H1 (cell line): ENCODE results near the gene PDE6B. TPM values are rescaled to one million over a fixed set of nuclear protein-coding genes. Genes with fewer than 3 reads are reported as not detected.

Experiments
- CTCF ChIA-PET: fragments of 300-600 bp; sonication (Branson Sonifier 250); formaldehyde crosslinking; loops from one replicate; lab custom pipeline; 2021; ENCODE audit not compliant: partially characterized antibody; lab: Charles Lee
- POLR2A ChIA-PET: fragments of 300-600 bp; sonication (Branson Sonifier 250); formaldehyde crosslinking; loops from one replicate; lab custom pipeline; 2021; ENCODE audit warnings: inconsistent platforms; ENCODE audit not compliant: partially characterized antibody; lab: Charles Lee
- DNase-seq, 2 experiments: peaks; one replicate each; pipeline versions ENCODE4 v3.0.0 to v3.0.0-alpha.2; 2010 to 2022; ENCODE audit warnings: low spot score in 2 of 2, low read depth in 1 of 2, mixed read lengths in 1 of 2
- FAIRE-seq: peaks from 2 replicates; lab custom pipeline; 2011; peaks lifted over from hg19 to GRCh38; lab: Jason Lieb, UNC
- H2AFZ ChIP-seq: 2 replicates; pipeline ENCODE4 v1.8.1; 2012; ENCODE audit warnings: low read length, inconsistent platforms
- H2AK5ac ChIP-seq: 2 replicates; pipeline ENCODE4 v1.6.1; 2013; ENCODE audit warnings: low read depth, low read length
- H2BK120ac ChIP-seq: replicated peaks from 2 replicates; pipeline ENCODE3; 2013; ENCODE audit warnings: low read depth, low read length, inconsistent platforms
- H2BK12ac ChIP-seq: 2 replicates; pipeline ENCODE4 v1.6.1; 2013; ENCODE audit warnings: low read depth, low read length
- H2BK15ac ChIP-seq: 2 replicates; pipeline ENCODE4 v1.6.1; 2013; ENCODE audit warnings: low read length
- H2BK20ac ChIP-seq: 2 replicates; pipeline ENCODE4 v1.6.1; 2013; ENCODE audit warnings: low read length
- H2BK5ac ChIP-seq: 2 replicates; pipeline ENCODE4 v1.6.1; 2013; ENCODE audit warnings: low read depth, low read length
- H3K14ac ChIP-seq: 2 replicates; pipeline ENCODE4 v1.6.1; 2013; ENCODE audit warnings: inconsistent platforms; ENCODE audit not compliant: insufficient read length
- H3K18ac ChIP-seq: 2 replicates; pipeline ENCODE4 v1.6.1; 2013; ENCODE audit warnings: low read length; ENCODE audit errors: extremely low read depth
- H3K23ac ChIP-seq: 2 replicates; pipeline ENCODE4 v1.6.1; 2013; ENCODE audit warnings: inconsistent platforms; ENCODE audit not compliant: insufficient read length
- H3K23me2 ChIP-seq: 2 replicates; pipeline ENCODE4 v1.6.1; 2013; ENCODE audit warnings: low read depth, low read length
- H3K27ac ChIP-seq: 2 replicates; pipeline ENCODE4 v1.6.1; 2011; ENCODE audit warnings: low read depth, low read length, inconsistent platforms
- H3K27me3 ChIP-seq, 4 experiments: replicated peaks in 1 of 4; 1 replicate in 1 of 4; 2 replicates in 3 of 4; pipeline versions ENCODE4 v1.6.1 to v1.8.1; 2011 to 2013; ENCODE audit warnings: low read length in 3 of 4, mild to moderate bottlenecking in 3 of 4, inconsistent platforms in 2 of 4, mixed read lengths in 2 of 4, moderate library complexity in 1 of 4; ENCODE audit not compliant: control insufficient read depth in 3 of 4, insufficient read depth in 3 of 4; ENCODE audit errors: extremely low read depth in 1 of 4
- H3K36me3 ChIP-seq, 4 experiments: 2 replicates each; pipeline versions ENCODE4 v1.6.1 to v1.8.1; 2011 to 2013; ENCODE audit warnings: mild to moderate bottlenecking in 4 of 4, low read length in 3 of 4, moderate library complexity in 2 of 4, control low read depth in 1 of 4, inconsistent platforms in 1 of 4; ENCODE audit not compliant: insufficient read depth in 4 of 4, control insufficient read depth in 2 of 4
- H3K4ac ChIP-seq: replicated peaks from 2 replicates; pipeline ENCODE3; 2013; ENCODE audit warnings: low read length, low read depth, mixed read lengths, inconsistent platforms; ENCODE audit not compliant: insufficient read length
- H3K4me1 ChIP-seq, 4 experiments: replicated peaks in 1 of 4; 1 replicate in 1 of 4; 2 replicates in 3 of 4; pipeline versions ENCODE4 v1.6.1 to v1.8.1; 2011 to 2013; ENCODE audit warnings: low read length in 3 of 4, inconsistent platforms in 2 of 4, mixed read lengths in 1 of 4; ENCODE audit not compliant: insufficient read depth in 4 of 4, control insufficient read depth in 3 of 4
- H3K4me2 ChIP-seq, 2 experiments: 2 replicates each; pipeline versions ENCODE4 v1.6.1 to v1.8.1; 2011 to 2013; ENCODE audit warnings: low read depth in 2 of 2, low read length in 2 of 2, control low read depth in 1 of 2, inconsistent platforms in 1 of 2, mild to moderate bottlenecking in 1 of 2; ENCODE audit not compliant: insufficient read depth in 1 of 2
- H3K4me3 ChIP-seq, 4 experiments: fragments of 200-600, 300-600 bp in 1 of 4; sonication (generic), shearing (Covaris generic), sonication (Bioruptor Twin) in 1 of 4; 2 replicates each; pipeline versions ENCODE4 v1.5.1 to v1.8.1; 2011 to 2016; ENCODE audit warnings: low read length in 4 of 4, low read depth in 3 of 4, control low read depth in 2 of 4, inconsistent platforms in 2 of 4, mild to moderate bottlenecking in 2 of 4, mixed read lengths in 1 of 4, moderate library complexity in 1 of 4; ENCODE audit not compliant: insufficient read depth in 2 of 4; ENCODE audit errors: extremely low read depth in 1 of 4
- H3K56ac ChIP-seq: replicated peaks from 2 replicates; pipeline ENCODE3; 2013; ENCODE audit warnings: low read depth, mild to moderate bottlenecking, mixed read lengths, low read length, inconsistent platforms; ENCODE audit not compliant: insufficient read length
- H3K79me1 ChIP-seq: 2 replicates; pipeline ENCODE4 v1.6.1; 2013; ENCODE audit warnings: low read depth, low read length, control low read depth
- H3K79me2 ChIP-seq, 2 experiments: 2 replicates each; pipeline versions ENCODE4 v1.6.1 to v1.8.1; 2012 to 2013; ENCODE audit warnings: low read length in 2 of 2, mild to moderate bottlenecking in 2 of 2, inconsistent platforms in 1 of 2; ENCODE audit not compliant: insufficient read depth in 2 of 2, control insufficient read depth in 1 of 2
- H3K9ac ChIP-seq, 4 experiments: replicated peaks in 1 of 4; 1 replicate in 1 of 4; 2 replicates in 3 of 4; pipeline versions ENCODE4 v1.6.1 to v1.8.1; 2011 to 2013; ENCODE audit warnings: low read depth in 3 of 4, low read length in 3 of 4, control low read depth in 2 of 4, mild to moderate bottlenecking in 2 of 4, moderate library complexity in 2 of 4, inconsistent platforms in 1 of 4; ENCODE audit errors: extremely low read depth in 1 of 4
- H3K9me3 ChIP-seq, 2 experiments: 2 replicates each; pipeline versions ENCODE4 v1.6.1 to v1.8.1; 2012 to 2013; ENCODE audit warnings: mild to moderate bottlenecking in 2 of 2, moderate library complexity in 2 of 2, control low read depth in 1 of 2, inconsistent platforms in 1 of 2, low read depth in 1 of 2, low read length in 1 of 2, mixed read lengths in 1 of 2; ENCODE audit not compliant: insufficient read depth in 2 of 2
- H4K20me1 ChIP-seq, 2 experiments: replicated peaks in 1 of 2; 2 replicates each; pipeline versions ENCODE3 to v1.8.1; 2011 to 2013; ENCODE audit warnings: inconsistent platforms in 2 of 2, low read length in 2 of 2, mild to moderate bottlenecking in 1 of 2; ENCODE audit not compliant: insufficient read depth in 2 of 2, control insufficient read depth in 1 of 2
- H4K5ac ChIP-seq: 2 replicates; pipeline ENCODE4 v1.6.1; 2013; ENCODE audit warnings: low read length, low read depth, mixed read lengths, inconsistent platforms; ENCODE audit not compliant: insufficient read length
- H4K8ac ChIP-seq: 2 replicates; pipeline ENCODE4 v1.8.0; 2013; ENCODE audit warnings: mild to moderate bottlenecking, moderate library complexity, low read length, inconsistent platforms; ENCODE audit not compliant: insufficient read depth; ENCODE audit errors: extremely low read depth
- H4K91ac ChIP-seq: replicated peaks from 2 replicates; pipeline ENCODE3; 2013; ENCODE audit warnings: low read length, mixed read lengths, inconsistent platforms; ENCODE audit not compliant: insufficient read length
- CBX5 ChIP-seq: fragments of 300-800, 300-1000 bp; sonication (generic); IDR thresholded peaks from 2 replicates; pipeline ENCODE4 v1.7.1; 2016; ENCODE audit warnings: antibody characterized with exemption, low read length, low read depth
- CBX8 ChIP-seq: fragments of 300-800, 300-1000 bp; sonication (generic); IDR thresholded peaks from 2 replicates; pipeline ENCODE4 v1.7.1; 2016; ENCODE audit warnings: low read depth, low read length, borderline replicate concordance
- EP300 ChIP-seq, 2 experiments: IDR thresholded peaks; 1 replicate in 1 of 2; 2 replicates in 1 of 2; pipeline ENCODE4 v1.6.1; 2011 to 2012; ENCODE audit warnings: low read depth in 2 of 2, low read length in 2 of 2, mild to moderate bottlenecking in 2 of 2, borderline replicate concordance in 1 of 2, inconsistent platforms in 1 of 2, moderate library complexity in 1 of 2
- GABPA ChIP-seq: IDR thresholded peaks from 2 replicates; pipeline ENCODE4 v1.6.1; 2011; ENCODE audit warnings: mild to moderate bottlenecking, low read length, moderate library complexity, borderline replicate concordance; ENCODE audit not compliant: insufficient read depth
- JUN ChIP-seq: IDR thresholded peaks from 2 replicates; pipeline ENCODE4 v1.6.1; 2011; ENCODE audit warnings: low read depth, mild to moderate bottlenecking, improper control_type of control experiment, low read length
- POLR2AphosphoS5 ChIP-seq: IDR thresholded peaks from 2 replicates; pipeline ENCODE4 v1.6.1; 2011; ENCODE audit warnings: low read depth, low read length
- SIN3A ChIP-seq, 2 experiments: IDR thresholded peaks in 1 of 2; conservative IDR thresholded peaks in 1 of 2; 2 replicates each; pipeline ENCODE4 v1.6.1; 2011 to 2012; ENCODE audit warnings: low read length in 2 of 2, improper control_type of control experiment in 1 of 2, low read depth in 1 of 2, mild to moderate bottlenecking in 1 of 2
- SIX5 ChIP-seq: IDR thresholded peaks from 2 replicates; pipeline ENCODE4 v1.6.1; 2011; ENCODE audit warnings: mild to moderate bottlenecking, low read depth, low read length
- TAF7 ChIP-seq: optimal IDR thresholded peaks from 2 replicates; pipeline ENCODE3; 2011; ENCODE audit warnings: low read depth, mild to moderate bottlenecking, inconsistent platforms, low read length, moderate library complexity, borderline replicate concordance
- WGBS, 2 experiments: shearing (Covaris generic) in 1 of 2; methylation state at CpG; one replicate each; pipeline versions ENCODE4 v1.1.6 to v1.1.7; 2013 to 2015; ENCODE audit warnings: low lambda C conversion rate in 2 of 2, mixed read lengths in 2 of 2, inconsistent platforms in 1 of 2, low coverage in 1 of 2, missing lambda C conversion rate in 1 of 2; ENCODE audit not compliant: insufficient replicate concordance in 2 of 2, insufficient coverage in 1 of 2, insufficient read length in 1 of 2; ENCODE audit errors: extremely low coverage in 1 of 2, missing lambda C conversion rate in 1 of 2; 5-methylcytosine and 5-hydroxymethylcytosine counted together
- polyA plus RNA-seq, 7 experiments: library from polyadenylated mRNA; depleted of rRNA in 3 of 7; stranded (reverse) in 5 of 7; unstranded in 2 of 7; fragments of >200 nt in 5 of 7; fragments of 200-250 nt in 2 of 7; gene quantifications; 1 replicate in 5 of 7; 2 replicates in 1 of 7; 4 replicates in 1 of 7; pipeline versions ENCODE4 v1.2.1 to v1.2.3, GENCODE V29; 2011 to 2013; ENCODE audit warnings: missing spikeins in 2 of 7, mixed read lengths in 2 of 7
- total RNA-seq: library from RNA; stranded (reverse); fragmentation: NEBNext Ultra II Directional; extraction: Animal tissue kit (Norgen Biotek cat#: 25700); gene quantifications from 2 replicates; pipeline ENCODE4 v1.2.1, GENCODE V29; 2021

The PDE6B gene
- total and polyA plus RNA-seq, 2 of the 8 experiments (the other 6 are each of a cell fraction or from before 2014, with no cell fraction given), result 4.1 to 8.4 TPM

DNA sequence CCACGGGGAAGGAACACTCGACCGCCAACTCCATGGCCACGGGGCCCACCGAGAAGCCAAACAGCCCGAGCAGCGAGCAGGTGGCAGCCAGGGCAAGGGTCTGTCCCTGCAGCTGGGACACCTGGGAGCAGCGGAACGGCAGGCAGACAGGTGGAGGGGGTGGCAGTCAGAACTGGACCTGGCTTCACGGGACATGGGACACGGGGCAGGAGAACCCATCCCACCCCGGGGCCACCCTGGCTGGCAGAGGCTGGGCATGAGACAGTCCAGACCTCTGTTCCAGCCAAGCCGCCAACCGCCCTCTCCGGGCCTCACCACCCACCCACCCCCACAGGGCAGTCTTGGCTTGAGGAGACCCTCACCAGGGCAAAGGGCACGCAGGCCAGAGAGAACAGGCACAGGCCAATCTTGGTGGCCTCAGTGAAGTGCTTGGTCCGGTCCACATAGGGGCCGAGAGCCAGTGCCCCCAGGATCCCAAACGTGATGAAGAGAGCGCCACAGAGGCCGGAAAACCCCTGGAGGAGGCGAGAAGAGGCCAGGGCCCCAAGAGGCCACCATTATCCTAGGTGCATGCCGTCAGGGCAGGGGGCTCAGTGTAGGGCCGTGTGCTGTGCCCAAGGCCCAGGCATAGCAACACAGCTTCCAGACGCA, 58.0 kb downstream of the PDE6B start:
- no peak overlapping the region for H2AK5ac ChIP-seq
- H3K23me2 ChIP-seq, result no peaks in the 10 kb centered on the region
- no peaks in the 10 kb centered on the region for H3K36me3 ChIP-seq
- no peak overlapping the region for H3K4ac ChIP-seq
- POLR2A ChIA-PET, result interaction anchor here (1.0 to 6.3 kb wide), 6 partner anchors 8 to 107 kb away, joined by 3 to 34 read pairs (median 7); partner anchors contain the start of genes ATP5ME, MYL5 and TMEM271
- H3K9me3 ChIP-seq, result no peaks in the 10 kb centered on the region
- no peaks in the 10 kb centered on the region; a peak in 2 of 7 replicates for H3K27me3 ChIP-seq
- no peak for TF ChIP-seq EP300 (IDR thresholded peaks at IDR 0.05; ENCODE audit: borderline replicate concordance in 1 of 2, low read depth in 2 of 2, low read length in 2 of 2)
- TF ChIP-seq CBX5, result no peak
- TF ChIP-seq SIX5, result no peak
- no peak for TF ChIP-seq TAF7
- no peak for TF ChIP-seq POLR2AphosphoS5
- TF ChIP-seq JUN, result no peak
- no peak for TF ChIP-seq CBX8
- TF ChIP-seq SIN3A (conservative IDR thresholded peaks at IDR 0.05 in 1 of 2, IDR thresholded peaks at IDR 0.05 in 1 of 2; ENCODE audit: low read depth in 1 of 2, low read length in 2 of 2), result no peak
- TF ChIP-seq GABPA, result no peak
- TF ChIP-seq, all 59 proteins: peak for 0
- H3K4me2 ChIP-seq, result no peak overlapping the region
- H3K56ac ChIP-seq, result no peak overlapping the region
- H2BK120ac ChIP-seq, result no peak overlapping the region
- H3K4me1 ChIP-seq, result peaks cover 0 to 25% (median 12%) of the 10 kb centered on the region in 4 experiments; a peak in 6 of 7 replicates
- DNase-seq (no peak), FAIRE-seq (no peak)
- no peak overlapping the region; the same call in 1 of the 2 replicates for H2BK12ac ChIP-seq
- H2BK5ac ChIP-seq, result peak overlapping the region; percentile 68
- no peak overlapping the region for H2BK20ac ChIP-seq
- no peak overlapping the region for H2BK15ac ChIP-seq
- CTCF ChIA-PET, result interaction anchor here (0.6 to 5.7 kb wide), 22 partner anchors 8 to 207 kb away, joined by 3 to 65 read pairs (median 6); partner anchors contain the start of genes ATP5ME and MYL5
- H3K18ac ChIP-seq, result peak overlapping the region; percentile 24; the same call in 1 of the 2 replicates
- WGBS, 2 experiments, result 86% methylated on average over 17 of the region's 25 CpGs; no CpG with 5 or more reads in 1 of the 2 experiments
- no peak overlapping the region for H3K27ac ChIP-seq
- H4K5ac ChIP-seq, result no peak overlapping the region
- no peak overlapping the region for H2AFZ ChIP-seq
- H4K91ac ChIP-seq, result no peak overlapping the region
- H3K9ac ChIP-seq, result peak overlapping the region in 2 of 4 experiments; percentile 26 to 29; a peak in 2 of 7 replicates
- peaks cover 0 to 10% of the 10 kb centered on the region in 2 experiments for H4K20me1 ChIP-seq
- no peak overlapping the region for H3K23ac ChIP-seq
- H3K79me2 ChIP-seq, result no peaks in the 10 kb centered on the region
- no peak overlapping the region for H3K4me3 ChIP-seq
- H4K8ac ChIP-seq, result no peak overlapping the region
- H3K14ac ChIP-seq, result no peak overlapping the region
- H3K79me1 ChIP-seq, result no peaks in the 10 kb centered on the region
